Esophagus (tissue), 2 donors: Measurements from ENCODE around the gene SLC2A8. TPM values are rescaled to one million over a fixed set of nuclear protein-coding genes. Genes with fewer than 3 reads are reported as not detected.

ENCODE experiments used
- H3K27ac ChIP-seq, 2 donors: one replicate each; pipeline ENCODE4 v1.5.1; 2013; ENCODE audit warnings: low read depth in 2 of 2, mild to moderate bottlenecking in 2 of 2, inconsistent platforms in 1 of 2, low read length in 1 of 2, moderate library complexity in 1 of 2
- H3K27me3 ChIP-seq, 2 donors: one replicate each; pipeline ENCODE4 v1.6.1; 2013; ENCODE audit warnings: low read length in 2 of 2, control low read depth in 1 of 2, mild to moderate bottlenecking in 1 of 2; ENCODE audit not compliant: insufficient read depth in 2 of 2, control insufficient read depth in 1 of 2
- H3K36me3 ChIP-seq, 2 donors: one replicate each; pipeline ENCODE4 v1.6.1; 2013; ENCODE audit warnings: low read length in 1 of 2; ENCODE audit not compliant: control insufficient read depth in 2 of 2, insufficient read depth in 2 of 2
- H3K4me1 ChIP-seq, 2 donors: one replicate each; pipeline ENCODE4 v1.6.1; 2013; ENCODE audit warnings: low read length in 1 of 2; ENCODE audit not compliant: control insufficient read depth in 2 of 2, insufficient read depth in 2 of 2
- H3K4me3 ChIP-seq, 2 donors: one replicate each; pipeline ENCODE4 v1.5.1; 2013; ENCODE audit warnings: low read length in 2 of 2, mild to moderate bottlenecking in 2 of 2, low read depth in 1 of 2, moderate library complexity in 1 of 2
- H3K9me3 ChIP-seq, 2 donors: one replicate each; pipeline ENCODE4 v1.6.1; 2013; ENCODE audit warnings: mild to moderate bottlenecking in 2 of 2, low read depth in 1 of 2, low read length in 1 of 2, moderate library complexity in 1 of 2; ENCODE audit not compliant: control insufficient read depth in 2 of 2, insufficient read depth in 1 of 2
- WGBS, 2 donors: extraction: QIAGEN DNeasy Blood & Tissue Kit; methylation state at CpG; one replicate each; pipeline ENCODE4 v1.1.7; 2013; 5-methylcytosine and 5-hydroxymethylcytosine counted together
- polyA plus RNA-seq, 2 donors: library from polyadenylated mRNA; stranded (reverse); fragments of 200-250 nt; gene quantifications; one replicate each; pipeline ENCODE4 v1.2.3, GENCODE V29; 2013
- donor health status: healthy with polysubstance abuse.
- donor health status: Bipolar disorder and iron deficiency.

SLC2A8 gene
- polyA plus RNA-seq, 2 donors: 10.3 to 12.2 TPM

DNA sequence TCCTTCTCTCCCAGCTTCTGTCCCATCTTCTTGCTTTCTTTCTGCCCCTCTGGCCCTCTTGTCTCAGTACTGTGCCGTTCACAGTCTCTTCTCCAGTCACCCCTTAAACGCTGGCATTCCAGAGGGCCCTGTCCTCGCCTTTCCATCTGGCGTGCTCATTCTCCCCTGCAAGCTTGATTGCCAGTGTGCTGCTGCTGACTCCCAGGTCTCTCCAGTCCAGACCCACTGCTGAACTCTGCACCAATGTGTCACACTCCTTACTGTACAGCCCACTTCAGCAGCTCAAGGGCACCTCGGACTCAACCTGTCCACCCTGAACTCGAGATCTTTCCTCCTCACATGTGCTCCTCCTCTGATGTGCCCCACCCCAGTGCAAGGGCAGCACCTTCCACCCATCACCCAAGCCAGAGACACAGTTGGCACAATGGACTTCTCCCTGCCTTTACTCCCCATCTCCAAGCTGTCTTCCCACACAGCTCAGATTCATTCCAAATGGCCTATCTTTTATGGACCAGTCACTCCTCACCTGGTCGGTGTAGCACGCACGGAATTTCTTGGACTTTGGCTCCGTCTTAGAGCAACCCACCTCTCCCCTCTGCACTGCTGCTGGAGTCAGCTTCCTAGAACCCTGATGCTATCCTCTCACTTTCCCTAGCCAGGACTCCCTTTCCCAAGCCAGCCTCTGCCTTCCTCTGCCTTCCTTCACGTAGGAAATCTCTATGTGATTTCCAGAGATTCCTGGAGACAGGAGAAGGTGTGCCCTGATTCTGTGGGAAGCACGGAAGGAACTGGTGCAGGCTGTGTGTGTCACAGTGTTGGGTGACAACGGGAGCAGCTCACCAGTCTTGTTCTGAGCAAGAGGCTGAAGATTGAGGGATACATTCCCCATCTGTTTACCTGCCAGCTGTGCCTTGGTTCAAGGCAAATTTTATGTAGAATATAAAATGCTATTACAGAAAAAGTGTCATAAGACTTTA is 26.0 kb upstream of the SLC2A8 start:
- 79 to 88% methylated on average over 13 of the region's 13 CpGs for WGBS, 2 donors
- peaks cover 0 to 3% of the 10 kb centered on the region in 2 donors for H3K36me3 ChIP-seq
- no peaks in the 10 kb centered on the region for H3K9me3 ChIP-seq
- H3K27ac ChIP-seq: no peak overlapping the region
- H3K27me3 ChIP-seq: no peaks in the 10 kb centered on the region
- no peak overlapping the region for H3K4me3 ChIP-seq
- H3K4me1 ChIP-seq: no peaks in the 10 kb centered on the region

DNA sequence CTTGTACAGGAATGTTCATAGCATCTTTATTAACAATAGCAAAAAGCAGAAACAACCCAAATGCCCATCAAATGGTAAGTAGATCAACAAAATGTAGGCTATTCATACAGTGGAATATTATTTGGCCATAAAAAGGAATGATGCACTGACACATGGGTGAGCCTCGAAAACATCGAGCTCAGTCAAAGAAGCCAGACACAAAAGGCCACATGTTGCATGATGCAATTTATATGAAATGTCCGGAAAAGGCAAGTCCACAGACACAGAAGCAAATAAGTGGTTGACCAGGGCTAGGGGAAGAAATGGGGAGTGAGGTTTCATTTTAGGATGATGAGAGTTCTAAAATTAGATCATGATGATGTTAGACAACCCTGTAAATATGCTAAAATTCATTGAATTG is 16.5 kb upstream of the SLC2A8 start:
- H3K27ac ChIP-seq: no peak overlapping the region
- no peaks in the 10 kb centered on the region for H3K9me3 ChIP-seq
- no peaks in the 10 kb centered on the region for H3K36me3 ChIP-seq
- H3K4me3 ChIP-seq: no peak overlapping the region
- H3K4me1 ChIP-seq: peaks cover 2 to 3% of the 10 kb centered on the region in 2 donors
- WGBS, 2 donors: 96 to 98% methylated on average over 3 of the region's 3 CpGs
- no peaks in the 10 kb centered on the region for H3K27me3 ChIP-seq

GRCh38 chr9:127382541-127382940 is 14.4 kb upstream of the SLC2A8 start:
- Histone ChIP-seq H3K27me3 (no peaks in the 10 kb centered on the region), H3K27ac (no peak overlapping the region), H3K36me3 (no peaks in the 10 kb centered on the region), H3K9me3 (no peaks in the 10 kb centered on the region), H3K4me1 (peaks cover 2 to 3% of the 10 kb centered on the region in 2 donors), H3K4me3 (no peak overlapping the region)
- WGBS, 2 donors: 80 to 86% methylated on average over 2 of the region's 2 CpGs

- Histone ChIP-seq H3K4me1 (peaks cover 2 to 3% of the 10 kb centered on the region in 2 donors), H3K9me3 (no peaks in the 10 kb centered on the region), H3K27ac (no peak overlapping the region), H3K4me3 (no peak overlapping the region), H3K27me3 (no peaks in the 10 kb centered on the region), H3K36me3 (no peaks in the 10 kb centered on the region)
- 69 to 76% methylated on average over 11 of the region's 11 CpGs for WGBS, 2 donors
Observed at GRCh38 chr9:127384016-127384730, 12.8 kb upstream of the SLC2A8 start.

DNA sequence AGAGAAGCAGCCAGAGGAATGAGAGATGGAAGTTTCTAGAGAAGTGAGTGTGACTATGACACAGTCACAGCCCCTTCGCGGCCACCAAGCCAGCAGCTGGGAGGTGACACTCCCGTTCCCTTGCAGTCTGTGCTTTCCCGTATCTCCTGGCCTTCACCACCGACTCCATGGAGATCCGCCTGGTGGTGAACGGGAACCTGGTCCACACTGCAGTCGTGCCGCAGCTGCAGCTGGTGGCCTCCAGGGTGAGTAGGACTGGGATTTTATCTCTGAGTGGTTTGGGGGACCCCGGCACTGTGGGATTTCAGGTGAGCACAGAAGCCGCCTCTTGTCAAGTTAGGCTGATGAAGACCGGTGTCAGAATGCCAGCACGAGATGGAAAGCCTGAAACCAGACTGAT is 12.1 kb upstream of the SLC2A8 start:
- no peaks in the 10 kb centered on the region for H3K9me3 ChIP-seq
- H3K36me3 ChIP-seq: no peaks in the 10 kb centered on the region
- 85 to 90% methylated on average over 13 of the region's 13 CpGs for WGBS, 2 donors
- peaks cover 2 to 3% of the 10 kb centered on the region in 2 donors for H3K4me1 ChIP-seq
- H3K27ac ChIP-seq: no peak overlapping the region
- no peaks in the 10 kb centered on the region for H3K27me3 ChIP-seq
- H3K4me3 ChIP-seq: no peak overlapping the region

DNA sequence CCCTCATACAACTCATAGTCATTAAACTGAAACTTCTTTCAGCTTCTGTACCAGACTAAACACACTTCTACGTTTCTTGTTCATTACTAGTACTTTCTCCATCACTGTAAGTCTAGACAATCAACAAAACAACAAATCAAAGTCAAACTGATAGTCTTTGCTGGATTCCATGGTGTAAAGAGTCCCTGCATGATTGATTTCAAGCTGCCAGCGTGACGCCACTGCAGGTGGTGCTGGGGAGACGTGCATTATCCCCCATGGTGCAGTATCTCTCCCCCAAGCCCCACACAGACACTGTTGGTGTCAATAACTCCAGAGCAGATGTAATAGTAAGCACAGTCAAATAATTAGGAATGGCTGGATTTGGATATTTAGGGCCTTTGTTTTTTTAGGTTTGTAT is 10.7 kb upstream of the SLC2A8 start:
- Histone ChIP-seq H3K36me3 (no peaks in the 10 kb centered on the region), H3K4me3 (no peak overlapping the region), H3K4me1 (peaks cover 2 to 5% of the 10 kb centered on the region in 2 donors), H3K9me3 (no peaks in the 10 kb centered on the region), H3K27me3 (no peaks in the 10 kb centered on the region), H3K27ac (no peak overlapping the region)
- WGBS, 2 donors: 79 to 83% methylated on average over 4 of the region's 4 CpGs

DNA sequence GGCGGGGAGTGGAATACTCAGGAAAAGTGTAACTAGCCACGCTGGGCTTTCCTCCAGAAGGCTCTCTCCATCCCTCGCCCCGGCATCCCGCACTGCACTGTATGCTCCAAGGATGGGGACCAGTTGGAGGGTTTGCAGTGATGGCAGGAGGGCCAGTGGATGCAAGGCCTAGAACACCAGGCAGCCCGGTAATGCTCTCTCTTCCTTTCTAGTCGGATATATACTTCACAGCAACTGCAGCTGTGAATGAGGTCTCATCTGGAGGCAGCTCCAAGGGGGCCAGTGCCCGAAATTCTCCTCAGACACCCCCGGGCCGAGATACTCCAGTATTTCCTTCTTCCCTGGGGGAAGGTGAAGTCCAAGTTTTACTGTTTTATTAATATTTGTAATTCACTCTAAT is 10.0 kb upstream of the SLC2A8 start:
- Histone ChIP-seq H3K4me1 (peaks cover 2 to 5% of the 10 kb centered on the region in 2 donors), H3K27me3 (no peaks in the 10 kb centered on the region), H3K4me3 (no peak overlapping the region), H3K36me3 (no peaks in the 10 kb centered on the region), H3K27ac (no peak overlapping the region), H3K9me3 (no peaks in the 10 kb centered on the region)
- WGBS, 2 donors: 91 to 95% methylated on average over 10 of the region's 10 CpGs

GRCh38 chr9:127388037-127388855 is 8.7 kb upstream of the SLC2A8 start:
- no peaks in the 10 kb centered on the region for H3K9me3 ChIP-seq
- no peak overlapping the region for H3K4me3 ChIP-seq
- peaks cover 0 to 5% of the 10 kb centered on the region in 2 donors for H3K4me1 ChIP-seq
- H3K27ac ChIP-seq: no peak overlapping the region
- 41 to 46% methylated on average over 10 of the region's 10 CpGs for WGBS, 2 donors
- no peaks in the 10 kb centered on the region for H3K36me3 ChIP-seq
- H3K27me3 ChIP-seq: no peaks in the 10 kb centered on the region

- peaks cover 0 to 5% of the 10 kb centered on the region in 2 donors for H3K4me1 ChIP-seq
- 49 to 53% methylated on average over 6 of the region's 6 CpGs for WGBS, 2 donors
- no peaks in the 10 kb centered on the region for H3K27me3 ChIP-seq
- H3K4me3 ChIP-seq: no peak overlapping the region
- no peak overlapping the region for H3K27ac ChIP-seq
- no peaks in the 10 kb centered on the region for H3K9me3 ChIP-seq
- H3K36me3 ChIP-seq: no peaks in the 10 kb centered on the region
Observed at GRCh38 chr9:127388856-127389238, 8.1 kb upstream of the SLC2A8 start.
